Upper lobe of right lung (tissue), 1 donor: Measurements from ENCODE around the gene MSANTD1. TPM values are rescaled to one million over a fixed set of nuclear protein-coding genes. Genes with fewer than 3 reads are reported as not detected.

Experiments used
- ATAC-seq: fragments of 200-7000 bp; cut with Tn5 transposase; one replicate; pipeline ENCODE4 v1.9.1; 2020; ENCODE audit warnings: mild to moderate bottlenecking, moderate library complexity
- DNase-seq: peaks from one replicate; pipeline ENCODE4 v3.0.0-alpha.2; 2020
- H3K27ac ChIP-seq: fragments of 200-600 bp; one replicate; pipeline ENCODE4 v1.8.0; 2022
- H3K27me3 ChIP-seq: fragments of 200-600 bp; one replicate; pipeline ENCODE4 v1.8.0; 2022; ENCODE audit warnings: mild to moderate bottlenecking
- H3K36me3 ChIP-seq: fragments of 200-600 bp; one replicate; pipeline ENCODE4 v1.8.0; 2022
- H3K4me1 ChIP-seq: fragments of 200-600 bp; one replicate; pipeline ENCODE4 v1.8.0; 2022
- H3K4me3 ChIP-seq: fragments of 200-600 bp; one replicate; pipeline ENCODE4 v1.8.0; 2022; ENCODE audit warnings: mild to moderate bottlenecking
- H3K9me3 ChIP-seq: fragments of 200-600 bp; one replicate; pipeline ENCODE4 v1.8.0; 2022
- CTCF ChIP-seq: fragments of 200-600 bp; IDR thresholded peaks from one replicate; pipeline ENCODE4 v1.8.0; 2022; ENCODE audit warnings: antibody characterized with exemption
- intact Hi-C: fragments of 100-400 bp; cut with DNase I; formaldehyde crosslinking; loops from one replicate; pipeline ENCODE4 v1.11.0; 2022
- total RNA-seq: library from RNA; stranded (reverse); fragmentation: NEBNext Ultra II Directional; extraction: Animal tissue kit (Norgen Biotek cat#: 25700); gene quantifications from one replicate; pipeline ENCODE4 v1.2.1, GENCODE V29; 2021
- donor health status: DM: no; HTN: yes; CAD: no; lungs with severe emphysema.

Gene MSANTD1
- total RNA-seq, 1 donor from 2014 or later: 1.0 TPM

DNA sequence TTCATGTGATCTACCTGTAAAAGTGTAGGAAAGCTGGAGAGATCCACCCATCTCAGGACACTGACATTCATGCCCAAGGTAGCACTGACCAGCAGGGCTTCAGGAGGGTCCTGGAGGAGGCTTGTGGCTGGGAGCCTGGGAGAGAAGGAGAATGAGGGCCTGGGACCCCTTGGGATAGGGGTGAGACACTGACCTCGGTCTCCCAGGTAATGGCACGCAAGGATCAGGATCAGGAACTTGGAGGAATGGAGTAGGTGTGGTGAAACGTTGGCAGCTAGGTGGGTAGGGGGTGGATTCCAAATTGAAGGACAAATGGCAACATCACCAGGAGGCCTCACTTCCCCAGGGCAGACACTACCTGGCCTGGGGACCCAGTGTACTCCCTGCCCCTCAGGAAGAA, 31.5 kb downstream of the MSANTD1 start:
- DNase-seq (no peak), ATAC-seq (no peak)
- Histone ChIP-seq H3K27ac (no peak overlapping the region), H3K4me1 (no peaks in the 10 kb centered on the region), H3K27me3 (no peaks in the 10 kb centered on the region), H3K36me3 (no peaks in the 10 kb centered on the region), H3K9me3 (no peaks in the 10 kb centered on the region), H3K4me3 (no peak overlapping the region)
- TF ChIP-seq CTCF: no peak
- intact Hi-C loops: loop anchor here (10.0 kb wide), 1 partner anchor 206 kb away; the partner anchor contains the start of genes HTT and HTT-AS

GRCh38 chr4:3283483-3283882, 34.5 kb downstream of the MSANTD1 start:
- ATAC-seq: no peak
- DNase-seq: no peak

GRCh38 chr4:3283916-3284315, 35.0 kb downstream of the MSANTD1 start:
- DNase-seq (no peak), ATAC-seq (no peak)
- intact Hi-C loops: loop anchor here (10.0 kb wide), 1 partner anchor 209 kb away; the partner anchor contains the start of genes HTT and HTT-AS

More at GRCh38 chr4:3283483-3283882, 34.5 kb downstream of the MSANTD1 start:
- intact Hi-C loops: loop anchor here (10.0 kb wide), 1 partner anchor 209 kb away; the partner anchor contains the start of genes HTT and HTT-AS
- Histone ChIP-seq H3K27me3 (no peaks in the 10 kb centered on the region), H3K4me3 (no peak overlapping the region), H3K27ac (no peak overlapping the region), H3K36me3 (no peaks in the 10 kb centered on the region), H3K4me1 (peaks cover 8% of the 10 kb centered on the region), H3K9me3 (no peaks in the 10 kb centered on the region)
- TF ChIP-seq CTCF: no peak

GRCh38 chr4:3284734-3285557, 36.0 kb downstream of the MSANTD1 start:
- no peak overlapping the region for H3K4me3 ChIP-seq
- TF ChIP-seq CTCF: no peak
- ATAC-seq (no peak), DNase-seq (no peak)
- no peak overlapping the region for H3K27ac ChIP-seq
- no peaks in the 10 kb centered on the region for H3K9me3 ChIP-seq
- peaks cover 8% of the 10 kb centered on the region for H3K4me1 ChIP-seq
- no peaks in the 10 kb centered on the region for H3K36me3 ChIP-seq
- intact Hi-C loops: loop anchor here (10.0 kb wide), 1 partner anchor 210 kb away; the partner anchor contains the start of genes HTT and HTT-AS
- H3K27me3 ChIP-seq: no peaks in the 10 kb centered on the region

More at GRCh38 chr4:3283916-3284315, 35.0 kb downstream of the MSANTD1 start:
- TF ChIP-seq CTCF: no peak
- no peaks in the 10 kb centered on the region for H3K9me3 ChIP-seq
- no peak overlapping the region for H3K4me3 ChIP-seq
- H3K4me1 ChIP-seq: peaks cover 8% of the 10 kb centered on the region
- no peaks in the 10 kb centered on the region for H3K27me3 ChIP-seq
- H3K36me3 ChIP-seq: no peaks in the 10 kb centered on the region
- H3K27ac ChIP-seq: no peak overlapping the region

DNA sequence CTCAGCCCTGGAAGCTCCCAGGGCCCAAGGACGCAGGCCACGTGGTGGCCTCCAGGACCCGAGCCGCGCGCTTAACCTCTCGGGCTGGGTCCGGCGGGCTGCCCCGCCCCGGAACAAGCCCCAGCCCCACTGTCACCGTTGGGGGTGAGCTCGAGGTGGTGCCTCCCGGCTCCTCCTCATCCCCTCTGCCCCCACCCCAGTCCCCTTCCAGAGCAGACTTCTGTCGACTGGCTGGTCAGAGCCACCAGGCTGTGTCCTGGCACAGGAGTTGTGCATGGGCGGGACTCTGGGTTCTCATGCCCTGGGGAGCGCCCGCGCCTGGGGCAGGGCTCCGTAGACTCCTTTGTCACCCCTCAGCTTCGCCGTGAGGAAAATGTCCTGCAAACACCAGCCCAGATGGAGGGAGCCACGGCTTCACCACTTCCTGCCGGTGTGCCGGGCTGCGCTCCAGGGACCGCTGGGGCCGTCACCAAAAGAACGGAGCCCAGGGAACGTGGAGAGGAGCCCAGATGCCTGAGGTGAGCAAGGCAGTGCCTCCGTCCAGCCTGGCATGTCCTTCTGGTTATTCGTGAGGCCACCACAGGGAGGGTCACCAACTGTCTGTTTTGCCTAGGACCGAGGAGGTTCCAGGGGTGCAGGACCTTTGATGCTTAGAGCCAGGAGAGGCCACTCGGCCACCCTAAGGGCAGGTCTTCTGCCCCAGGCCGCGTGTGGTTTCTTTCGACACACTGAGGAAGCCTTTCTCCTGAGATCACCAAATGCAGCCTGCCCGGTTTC, 36.8 kb downstream of the MSANTD1 start:
- Histone ChIP-seq H3K4me1 (peaks cover 13% of the 10 kb centered on the region), H3K27ac (no peak overlapping the region), H3K9me3 (no peaks in the 10 kb centered on the region), H3K4me3 (no peak overlapping the region), H3K36me3 (no peaks in the 10 kb centered on the region), H3K27me3 (no peaks in the 10 kb centered on the region)
- intact Hi-C loops: loop anchor here (10.0 kb wide), 1 partner anchor 211 kb away; the partner anchor contains the start of genes HTT and HTT-AS
- no peak for TF ChIP-seq CTCF
- DNase-seq (peak; percentile 75), ATAC-seq (peak; percentile 82)
